Measurements from ENCODE around the gene MIEN1.
"Not testable (repeated sequence)": the region's sequence is repeated elsewhere in the genome, so short reads cannot be mapped to it uniquely, and the experiment has no call there.

MIEN1 gene

GRCh38 chr17:39737760-39738567 is 7.6 kb upstream of the MIEN1 start, which contains the start of gene GRB7:
Gene GRB7 (plus strand): TSS chr17:39737938. CDS start chr17:39742302, 4,364 bp downstream.
- Histone ChIP-seq H3K4me3 (ENCODE audit: low read length) (peak within 1 kb of the TSS; percentile 85), H3K9ac (ENCODE audit: low read depth, low read length) (peak within 1 kb of the TSS; percentile 78), H3K27ac (ENCODE audit: low read depth, low read length) (peak within 1 kb of the TSS; percentile 94; the same call in 1 of the 2 replicates), H3K9me3 (ENCODE audit: insufficient read depth, low read depth, low read length) (no peaks in the 10 kb centered on the region), H3K4me1 (ENCODE audit: insufficient read depth, low read length) (peaks cover 16% of the 10 kb centered on the region), H3K36me3 (ENCODE audit: insufficient read depth, low read length) (peaks cover 12% of the 10 kb centered on the region), H3K27me3 (ENCODE audit: insufficient read depth, low read length) (peaks cover 5% of the 10 kb centered on the region; the same call in 1 of the 2 replicates)
- 3% methylated on average over 34 of the region's 34 CpGs for WGBS

GRCh38 chr17:39737206-39737759 is 7.0 kb upstream of the MIEN1 start:
- H3K4me3 ChIP-seq (ENCODE audit: low read length) = peak overlapping the region; percentile 85
- peaks cover 5% of the 10 kb centered on the region; the same call in 1 of the 2 replicates for H3K36me3 ChIP-seq (ENCODE audit: insufficient read depth, low read length)
- 55% methylated on average over 12 of the region's 13 CpGs for WGBS
- H3K27me3 ChIP-seq (ENCODE audit: insufficient read depth, low read length) = peaks cover 5% of the 10 kb centered on the region; the same call in 1 of the 2 replicates
- H3K27ac ChIP-seq (ENCODE audit: low read depth, low read length) = no peak overlapping the region
- peak overlapping the region; percentile 78; the same call in 1 of the 2 replicates for H3K9ac ChIP-seq (ENCODE audit: low read depth, low read length)
- peaks cover 16% of the 10 kb centered on the region for H3K4me1 ChIP-seq (ENCODE audit: insufficient read depth, low read length)
- no peaks in the 10 kb centered on the region for H3K9me3 ChIP-seq (ENCODE audit: insufficient read depth, low read depth, low read length)

GRCh38 chr17:39736319-39737165 is 6.2 kb upstream of the MIEN1 start:
- H3K9ac ChIP-seq (ENCODE audit: low read depth, low read length) = no peak overlapping the region
- H3K27me3 ChIP-seq (ENCODE audit: insufficient read depth, low read length) = peaks cover 5% of the 10 kb centered on the region; the same call in 1 of the 2 replicates
- no peaks in the 10 kb centered on the region for H3K36me3 ChIP-seq (ENCODE audit: insufficient read depth, low read length)
- no peaks in the 10 kb centered on the region for H3K9me3 ChIP-seq (ENCODE audit: insufficient read depth, low read depth, low read length)
- H3K27ac ChIP-seq (ENCODE audit: low read depth, low read length) = no peak overlapping the region
- peaks cover 16% of the 10 kb centered on the region for H3K4me1 ChIP-seq (ENCODE audit: insufficient read depth, low read length)
- H3K4me3 ChIP-seq (ENCODE audit: low read length) = no peak overlapping the region
- 79% methylated on average over 10 of the region's 10 CpGs for WGBS

- no peaks in the 10 kb centered on the region for H3K9me3 ChIP-seq (ENCODE audit: insufficient read depth, low read depth, low read length)
- 86% methylated on average over 2 of the region's 2 CpGs for WGBS
- H3K27me3 ChIP-seq (ENCODE audit: insufficient read depth, low read length) = peaks cover 5% of the 10 kb centered on the region; the same call in 1 of the 2 replicates
- no peak overlapping the region for H3K27ac ChIP-seq (ENCODE audit: low read depth, low read length)
- no peak overlapping the region for H3K9ac ChIP-seq (ENCODE audit: low read depth, low read length)
- H3K36me3 ChIP-seq (ENCODE audit: insufficient read depth, low read length) = no peaks in the 10 kb centered on the region
- H3K4me3 ChIP-seq (ENCODE audit: low read length) = no peak overlapping the region
- peaks cover 10% of the 10 kb centered on the region for H3K4me1 ChIP-seq (ENCODE audit: insufficient read depth, low read length)
These were observed 5.5 kb upstream of the MIEN1 start for GRCh38 chr17:39735882-39736281.

GRCh38 chr17:39732586-39732985 is 2.3 kb upstream of the MIEN1 start:
- no peaks in the 10 kb centered on the region for H3K27me3 ChIP-seq (ENCODE audit: insufficient read depth, low read length)
- no peak overlapping the region for H3K9ac ChIP-seq (ENCODE audit: low read depth, low read length)
- 98% methylated on average over 3 of the region's 3 CpGs for WGBS
- no peak overlapping the region for H3K4me3 ChIP-seq (ENCODE audit: low read length)
- peaks cover 12% of the 10 kb centered on the region for H3K36me3 ChIP-seq (ENCODE audit: insufficient read depth, low read length)
- H3K4me1 ChIP-seq (ENCODE audit: insufficient read depth, low read length) = no peaks in the 10 kb centered on the region; the same call in none of the 2 replicates
- no peaks in the 10 kb centered on the region for H3K9me3 ChIP-seq (ENCODE audit: insufficient read depth, low read depth, low read length)
- H3K27ac ChIP-seq (ENCODE audit: low read depth, low read length) = no peak overlapping the region

GRCh38 chr17:39729280-39729851 is 966 bp downstream of the MIEN1 start:
- 81% methylated on average over 6 of the region's 6 CpGs for WGBS
- H3K27me3 ChIP-seq (ENCODE audit: insufficient read depth, low read length) = no peaks in the 10 kb centered on the region
- H3K27ac ChIP-seq (ENCODE audit: low read depth, low read length) = peak overlapping the region; percentile 72; the same call in 1 of the 2 replicates
- no peaks in the 10 kb centered on the region for H3K9me3 ChIP-seq (ENCODE audit: insufficient read depth, low read depth, low read length)
- H3K36me3 ChIP-seq (ENCODE audit: insufficient read depth, low read length) = peaks cover 45% of the 10 kb centered on the region
- peak overlapping the region; percentile 75 for H3K9ac ChIP-seq (ENCODE audit: low read depth, low read length)
- peak overlapping the region; percentile 71 for H3K4me3 ChIP-seq (ENCODE audit: low read length)
- H3K4me1 ChIP-seq (ENCODE audit: insufficient read depth, low read length) = no peaks in the 10 kb centered on the region; the same call in none of the 2 replicates

GRCh38 chr17:39727556-39727955 is 2.8 kb downstream of the MIEN1 start:
- WGBS = 96% methylated on average over 10 of the region's 10 CpGs
- no peak overlapping the region for H3K9ac ChIP-seq (ENCODE audit: low read depth, low read length)
- no peaks in the 10 kb centered on the region for H3K9me3 ChIP-seq (ENCODE audit: insufficient read depth, low read depth, low read length)

GRCh38 chr17:39726617-39727016 is 3.7 kb downstream of the MIEN1 start:
- H3K4me3 ChIP-seq (ENCODE audit: low read length) = no peak overlapping the region
- no peak overlapping the region for H3K27ac ChIP-seq (ENCODE audit: low read depth, low read length)
- peaks cover 57% of the 10 kb centered on the region for H3K36me3 ChIP-seq (ENCODE audit: insufficient read depth, low read length)
- WGBS = 95% methylated on average over 9 of the region's 9 CpGs
- no peaks in the 10 kb centered on the region for H3K9me3 ChIP-seq (ENCODE audit: insufficient read depth, low read depth, low read length)
- no peaks in the 10 kb centered on the region for H3K27me3 ChIP-seq (ENCODE audit: insufficient read depth, low read length)
- no peak overlapping the region for H3K9ac ChIP-seq (ENCODE audit: low read depth, low read length)
- no peaks in the 10 kb centered on the region; the same call in none of the 2 replicates for H3K4me1 ChIP-seq (ENCODE audit: insufficient read depth, low read length)

More at GRCh38 chr17:39727556-39727955, 2.8 kb downstream of the MIEN1 start:
- H3K4me3 ChIP-seq (ENCODE audit: low read length) = no peak overlapping the region
- no peak overlapping the region; the same call in 1 of the 2 replicates for H3K27ac ChIP-seq (ENCODE audit: low read depth, low read length)
- H3K36me3 ChIP-seq (ENCODE audit: insufficient read depth, low read length) = peaks cover 51% of the 10 kb centered on the region
- no peaks in the 10 kb centered on the region; the same call in none of the 2 replicates for H3K4me1 ChIP-seq (ENCODE audit: insufficient read depth, low read length)
- no peaks in the 10 kb centered on the region for H3K27me3 ChIP-seq (ENCODE audit: insufficient read depth, low read length)

- not testable (repeated sequence) for H3K27me3 ChIP-seq (ENCODE audit: insufficient read depth, low read length); H3K27ac ChIP-seq (ENCODE audit: low read depth, low read length); H3K4me3 ChIP-seq (ENCODE audit: low read length); H3K9ac ChIP-seq (ENCODE audit: low read depth, low read length); H3K4me1 ChIP-seq (ENCODE audit: insufficient read depth, low read length); H3K9me3 ChIP-seq (ENCODE audit: insufficient read depth, low read depth, low read length)
- no CpG with 5 or more reads among the region's 1 CpG for WGBS
- H3K36me3 ChIP-seq (ENCODE audit: insufficient read depth, low read length) = peaks cover 60% of the 10 kb centered on the region
These were observed 4.4 kb downstream of the MIEN1 start for GRCh38 chr17:39725923-39726322.

- no peak overlapping the region for H3K27ac ChIP-seq (ENCODE audit: low read depth, low read length)
- no peaks in the 10 kb centered on the region for H3K27me3 ChIP-seq (ENCODE audit: insufficient read depth, low read length)
- H3K36me3 ChIP-seq (ENCODE audit: insufficient read depth, low read length) = peaks cover 68% of the 10 kb centered on the region
- H3K9me3 ChIP-seq (ENCODE audit: insufficient read depth, low read depth, low read length) = no peaks in the 10 kb centered on the region
- H3K9ac ChIP-seq (ENCODE audit: low read depth, low read length) = no peak overlapping the region
- no peaks in the 10 kb centered on the region; the same call in none of the 2 replicates for H3K4me1 ChIP-seq (ENCODE audit: insufficient read depth, low read length)
- no peak overlapping the region for H3K4me3 ChIP-seq (ENCODE audit: low read length)
- WGBS = 98% methylated on average over 13 of the region's 13 CpGs
These were observed 5.6 kb downstream of the MIEN1 start for GRCh38 chr17:39724731-39725130.

All from HUES64 (cell line).